Activated CD4-positive, alpha-beta T cell treated with anti-CD3 and anti-CD28 coated beads for 1 hour (primary cell): ENCODE measurements around the gene AGA.

ENCODE experiments used
- DNase-seq: peaks from one replicate; pipeline ENCODE4 v3.0.0-alpha.2; 2020

The AGA gene

GRCh38 chr4:177441803-177442622 lies at the start of gene AGA:
AGA (minus strand) TSS chr4:177442437; CDS start chr4:177442375, 62 bp downstream.
- peak; percentile 90 for DNase-seq

GRCh38 chr4:177492022-177492421 lies 49.8 kb upstream of the AGA start:
- DNase-seq, result no peak

- DNase-seq, result no peak
Measured at GRCh38 chr4:177490769-177491168, 48.5 kb upstream of the AGA start.

GRCh38 chr4:177489471-177490246 lies 47.4 kb upstream of the AGA start:
- no peak for DNase-seq

- no peak for DNase-seq
Measured at GRCh38 chr4:177487977-177488376, 45.7 kb upstream of the AGA start.

GRCh38 chr4:177485528-177485927 lies 43.3 kb upstream of the AGA start:
- DNase-seq, result no peak

- no peak for DNase-seq
Measured at GRCh38 chr4:177484613-177485021, 42.4 kb upstream of the AGA start.

GRCh38 chr4:177483760-177484159 lies 41.5 kb upstream of the AGA start:
- DNase-seq, result no peak

GRCh38 chr4:177483271-177483670 lies 41.0 kb upstream of the AGA start:
- no peak for DNase-seq

- DNase-seq, result no peak
Measured at GRCh38 chr4:177482367-177482766, 40.1 kb upstream of the AGA start.

- DNase-seq, result no peak
Measured at GRCh38 chr4:177480795-177481194, 38.6 kb upstream of the AGA start.

- DNase-seq, result no peak
Measured at GRCh38 chr4:177479063-177479462, 36.8 kb upstream of the AGA start.

- no peak for DNase-seq
Measured at GRCh38 chr4:177478496-177478895, 36.3 kb upstream of the AGA start.

GRCh38 chr4:177473991-177474390 lies 31.8 kb upstream of the AGA start:
- DNase-seq, result no peak

GRCh38 chr4:177464026-177464425 lies 21.8 kb upstream of the AGA start:
- no peak for DNase-seq

- no peak for DNase-seq
Measured at GRCh38 chr4:177461606-177462005, 19.4 kb upstream of the AGA start.

GRCh38 chr4:177460460-177460859 lies 18.2 kb upstream of the AGA start:
- no peak for DNase-seq

- DNase-seq, result no peak
Measured at GRCh38 chr4:177455561-177455970, 13.3 kb upstream of the AGA start.

- no peak for DNase-seq
Measured at GRCh38 chr4:177453116-177453515, 10.9 kb upstream of the AGA start.

GRCh38 chr4:177451108-177451500 lies 8.9 kb upstream of the AGA start:
- no peak for DNase-seq

GRCh38 chr4:177450426-177451107 lies 8.3 kb upstream of the AGA start:
- no peak for DNase-seq

GRCh38 chr4:177448850-177449249 lies 6.6 kb upstream of the AGA start:
- DNase-seq, result no peak

GRCh38 chr4:177447417-177448004 lies 5.3 kb upstream of the AGA start:
- no peak for DNase-seq
